ENCODE measurements around the gene RGS7. TPM values are rescaled to one million over a fixed set of nuclear protein-coding genes. Genes with fewer than 3 reads are reported as not detected.

RGS7 gene
- total RNA-seq, 4 donors from 2014 or later = not detected

GRCh38 chr1:240888039-240888786 is 468.8 kb downstream of the RGS7 start:
- TF ChIP-seq CTCF (IDR thresholded peaks at IDR 0.05; ENCODE audit: low read depth) = no peak

- TF ChIP-seq CTCF (IDR thresholded peaks at IDR 0.05; ENCODE audit: low read depth) = no peak
Observed at GRCh38 chr1:240883490-240883889, 473.5 kb downstream of the RGS7 start.

- TF ChIP-seq CTCF (IDR thresholded peaks at IDR 0.05; ENCODE audit: low read depth) = no peak
Observed at GRCh38 chr1:240878631-240879030, 478.4 kb downstream of the RGS7 start.

GRCh38 chr1:240877605-240878004 is 479.4 kb downstream of the RGS7 start:
- no peak for TF ChIP-seq CTCF (IDR thresholded peaks at IDR 0.05; ENCODE audit: low read depth)

GRCh38 chr1:240876071-240876470 is 480.9 kb downstream of the RGS7 start:
- no peak for TF ChIP-seq CTCF (IDR thresholded peaks at IDR 0.05; ENCODE audit: low read depth)

- TF ChIP-seq CTCF (IDR thresholded peaks at IDR 0.05; ENCODE audit: low read depth) = no peak
Observed at GRCh38 chr1:240869071-240869470, 487.9 kb downstream of the RGS7 start.

- TF ChIP-seq CTCF (IDR thresholded peaks at IDR 0.05; ENCODE audit: low read depth) = no peak
Observed at GRCh38 chr1:240866724-240867123, 490.3 kb downstream of the RGS7 start.
